ENCODE data around the gene TATDN3.

TATDN3 gene

DNA sequence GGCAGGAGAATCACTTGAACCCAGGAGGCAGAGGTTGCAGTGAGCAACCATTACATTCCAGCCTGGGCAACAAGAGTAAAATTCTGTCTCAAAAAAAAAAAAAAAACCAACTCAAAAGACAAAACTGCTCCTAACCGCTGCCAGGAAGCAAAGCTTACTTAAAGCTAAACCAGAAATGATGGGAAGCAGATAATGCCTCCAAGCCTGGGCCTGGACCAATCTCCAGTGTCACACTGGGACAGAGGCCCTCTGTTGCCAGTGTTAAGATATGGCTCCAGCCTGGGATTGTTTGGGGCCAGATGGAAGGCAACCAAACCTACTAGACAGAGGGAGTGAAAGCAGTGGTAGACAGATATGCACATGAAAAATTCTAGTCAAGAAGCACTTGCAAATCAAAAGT lies 37.0 kb upstream of the TATDN3 start:
- H3K4me2 ChIP-seq (ENCODE audit: low read depth, low read length): peak overlapping the region; percentile 89
- peaks cover 19% of the 10 kb centered on the region for H3K79me2 ChIP-seq (ENCODE audit: low read length)
- peaks cover 37% of the 10 kb centered on the region for H3K4me1 ChIP-seq (ENCODE audit: low read length)
- peak overlapping the region; percentile 16; the same call in 1 of the 2 replicates for H3K9ac ChIP-seq (ENCODE audit: low read length)
- DNase-seq: peak; percentile 29
- TF ChIP-seq EZH2 (optimal IDR thresholded peaks at IDR 0.05; ENCODE audit: low read depth, low read length) (no peak), EZH2phosphoT487 (IDR thresholded peaks at IDR 0.05; ENCODE audit: low read length) (no peak)
- TF ChIP-seq, protein P1, sequence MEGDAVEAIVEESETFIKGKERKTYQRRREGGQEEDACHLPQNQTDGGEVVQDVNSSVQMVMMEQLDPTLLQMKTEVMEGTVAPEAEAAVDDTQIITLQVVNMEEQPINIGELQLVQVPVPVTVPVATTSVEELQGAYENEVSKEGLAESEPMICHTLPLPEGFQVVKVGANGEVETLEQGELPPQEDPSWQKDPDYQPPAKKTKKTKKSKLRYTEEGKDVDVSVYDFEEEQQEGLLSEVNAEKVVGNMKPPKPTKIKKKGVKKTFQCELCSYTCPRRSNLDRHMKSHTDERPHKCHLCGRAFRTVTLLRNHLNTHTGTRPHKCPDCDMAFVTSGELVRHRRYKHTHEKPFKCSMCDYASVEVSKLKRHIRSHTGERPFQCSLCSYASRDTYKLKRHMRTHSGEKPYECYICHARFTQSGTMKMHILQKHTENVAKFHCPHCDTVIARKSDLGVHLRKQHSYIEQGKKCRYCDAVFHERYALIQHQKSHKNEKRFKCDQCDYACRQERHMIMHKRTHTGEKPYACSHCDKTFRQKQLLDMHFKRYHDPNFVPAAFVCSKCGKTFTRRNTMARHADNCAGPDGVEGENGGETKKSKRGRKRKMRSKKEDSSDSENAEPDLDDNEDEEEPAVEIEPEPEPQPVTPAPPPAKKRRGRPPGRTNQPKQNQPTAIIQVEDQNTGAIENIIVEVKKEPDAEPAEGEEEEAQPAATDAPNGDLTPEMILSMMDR (IDR thresholded peaks at IDR 0.05; ENCODE audit: low read length): no peak
- peak overlapping the region; percentile 17 for H3K4me3 ChIP-seq (ENCODE audit: low read length)
- peaks cover 42% of the 10 kb centered on the region for H3F3A ChIP-seq (ENCODE audit: insufficient read depth, low read length)
- peak overlapping the region; percentile 61 for H2AFZ ChIP-seq (ENCODE audit: low read length)
- H3K9me2 ChIP-seq (replicated peaks; ENCODE audit: insufficient read depth, low read length): no peaks in the 10 kb centered on the region
- H3K9me3 ChIP-seq (replicated peaks; ENCODE audit: insufficient read depth, low read length): no peaks in the 10 kb centered on the region
- H3K36me3 ChIP-seq (replicated peaks; ENCODE audit: insufficient read depth, low read length): no peaks in the 10 kb centered on the region
- peak overlapping the region; percentile 68; the same call in 1 of the 2 replicates for H3K27ac ChIP-seq (ENCODE audit: low read length)
- H3K27me3 ChIP-seq (replicated peaks; ENCODE audit: insufficient read depth, low read length): no peaks in the 10 kb centered on the region
- no peaks in the 10 kb centered on the region for H4K20me1 ChIP-seq (ENCODE audit: insufficient read depth, low read length)

GRCh38 chr1:212759683-212760082 lies 32.0 kb upstream of the TATDN3 start:
- Histone ChIP-seq H3K9me3 (replicated peaks; ENCODE audit: insufficient read depth, low read length) (no peaks in the 10 kb centered on the region), H3K79me2 (ENCODE audit: low read length) (peaks cover 45% of the 10 kb centered on the region), H2AFZ (ENCODE audit: low read length) (no peak overlapping the region), H4K20me1 (ENCODE audit: insufficient read depth, low read length) (no peaks in the 10 kb centered on the region), H3K36me3 (replicated peaks; ENCODE audit: insufficient read depth, low read length) (no peaks in the 10 kb centered on the region), H3K27me3 (replicated peaks; ENCODE audit: insufficient read depth, low read length) (no peaks in the 10 kb centered on the region), H3K9ac (ENCODE audit: low read length) (no peak overlapping the region), H3K27ac (ENCODE audit: low read length) (no peak overlapping the region), H3K4me1 (ENCODE audit: low read length) (peaks cover 5% of the 10 kb centered on the region), H3K4me3 (ENCODE audit: low read length) (no peak overlapping the region), H3K4me2 (ENCODE audit: low read depth, low read length) (no peak overlapping the region), H3F3A (ENCODE audit: insufficient read depth, low read length) (peaks cover 5% of the 10 kb centered on the region), H3K9me2 (replicated peaks; ENCODE audit: insufficient read depth, low read length) (no peaks in the 10 kb centered on the region)
- no peak for DNase-seq
- TF ChIP-seq EZH2 (optimal IDR thresholded peaks at IDR 0.05; ENCODE audit: low read depth, low read length): no peak
- no peak for TF ChIP-seq EZH2phosphoT487 (IDR thresholded peaks at IDR 0.05; ENCODE audit: low read length)
- TF ChIP-seq, protein P1 (IDR thresholded peaks at IDR 0.05; ENCODE audit: low read length): no peak

DNA sequence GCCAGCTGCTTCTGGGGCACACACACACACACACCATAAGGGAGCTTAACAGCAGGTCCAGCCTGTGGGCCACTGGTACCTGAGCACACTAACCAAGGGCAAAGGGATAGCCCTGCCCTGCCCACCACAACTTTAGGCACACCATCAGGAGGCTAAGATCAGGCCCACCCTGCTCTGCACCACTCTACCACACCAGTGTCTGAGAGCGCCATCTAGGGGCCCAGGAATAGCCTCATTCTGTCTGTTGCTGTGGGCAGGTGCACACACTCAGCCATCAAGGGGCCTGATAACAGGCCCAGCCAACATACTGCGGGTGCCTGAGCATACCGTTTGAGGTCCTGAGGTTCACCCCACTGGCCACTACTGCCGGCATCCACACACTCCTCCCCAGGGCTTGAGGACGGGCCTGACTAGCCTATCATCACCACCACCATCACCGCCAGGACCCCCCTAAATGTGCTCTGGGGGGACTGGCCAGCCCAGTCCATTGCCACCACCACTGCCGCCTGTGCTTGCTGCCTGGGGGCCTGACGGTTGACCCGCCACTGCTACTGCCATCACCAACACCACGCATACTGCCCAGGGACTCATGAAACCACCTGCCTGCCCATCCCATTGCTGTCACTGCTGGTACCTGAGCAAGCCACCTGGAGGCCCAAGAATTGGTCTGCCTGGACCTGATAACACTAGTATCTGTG lies 31.4 kb upstream of the TATDN3 start:
- DNase-seq: peak; percentile 59

More for the DNA sequence above, 31.4 kb upstream of the TATDN3 start:
- Histone ChIP-seq H2AFZ (ENCODE audit: low read length) (no peak overlapping the region), H3K4me1 (ENCODE audit: low read length) (no peaks in the 10 kb centered on the region), H3K27me3 (replicated peaks; ENCODE audit: insufficient read depth, low read length) (no peaks in the 10 kb centered on the region), H3K4me2 (ENCODE audit: low read depth, low read length) (no peak overlapping the region), H3K4me3 (ENCODE audit: low read length) (no peak overlapping the region), H3K9ac (ENCODE audit: low read length) (no peak overlapping the region), H3K9me3 (replicated peaks; ENCODE audit: insufficient read depth, low read length) (no peaks in the 10 kb centered on the region), H4K20me1 (ENCODE audit: insufficient read depth, low read length) (no peaks in the 10 kb centered on the region), H3K9me2 (replicated peaks; ENCODE audit: insufficient read depth, low read length) (no peaks in the 10 kb centered on the region), H3K36me3 (replicated peaks; ENCODE audit: insufficient read depth, low read length) (no peaks in the 10 kb centered on the region), H3K79me2 (ENCODE audit: low read length) (peaks cover 45% of the 10 kb centered on the region), H3K27ac (ENCODE audit: low read length) (no peak overlapping the region), H3F3A (ENCODE audit: insufficient read depth, low read length) (no peaks in the 10 kb centered on the region)
- TF ChIP-seq EZH2 (optimal IDR thresholded peaks at IDR 0.05; ENCODE audit: low read depth, low read length) (no peak), EZH2phosphoT487 (IDR thresholded peaks at IDR 0.05; ENCODE audit: low read length) (no peak)
- TF ChIP-seq, protein P1 (IDR thresholded peaks at IDR 0.05; ENCODE audit: low read length): peak; percentile 74

Data from MM.1S (cell line).